A673 (cell line): ENCODE results near the gene TNFAIP3.

ENCODE experiments used
- EZH2 ChIP-seq: fragments of 200-600 bp; sonication (generic); IDR thresholded peaks from 2 replicates; pipeline ENCODE4 v1.6.1; 2017; ENCODE audit warnings: borderline replicate concordance, low read depth, mild to moderate bottlenecking, mixed read lengths, antibody characterized with exemption, low read length; ENCODE audit not compliant: poor library complexity, severe bottlenecking
- TF ChIP-seq, protein P1 (sequence below): fragments of 300-800, 200-600 bp; sonication (generic); conservative IDR thresholded peaks from 2 replicates; pipeline ENCODE4 v1.5.1; 2017; ENCODE audit warnings: low read depth, mild to moderate bottlenecking, antibody characterized with exemption, low read length, moderate library complexity, mixed read lengths

GRCh38 chr6:137829641-137830083 is 37.4 kb upstream of the TNFAIP3 start:
- TF ChIP-seq, protein P1, sequence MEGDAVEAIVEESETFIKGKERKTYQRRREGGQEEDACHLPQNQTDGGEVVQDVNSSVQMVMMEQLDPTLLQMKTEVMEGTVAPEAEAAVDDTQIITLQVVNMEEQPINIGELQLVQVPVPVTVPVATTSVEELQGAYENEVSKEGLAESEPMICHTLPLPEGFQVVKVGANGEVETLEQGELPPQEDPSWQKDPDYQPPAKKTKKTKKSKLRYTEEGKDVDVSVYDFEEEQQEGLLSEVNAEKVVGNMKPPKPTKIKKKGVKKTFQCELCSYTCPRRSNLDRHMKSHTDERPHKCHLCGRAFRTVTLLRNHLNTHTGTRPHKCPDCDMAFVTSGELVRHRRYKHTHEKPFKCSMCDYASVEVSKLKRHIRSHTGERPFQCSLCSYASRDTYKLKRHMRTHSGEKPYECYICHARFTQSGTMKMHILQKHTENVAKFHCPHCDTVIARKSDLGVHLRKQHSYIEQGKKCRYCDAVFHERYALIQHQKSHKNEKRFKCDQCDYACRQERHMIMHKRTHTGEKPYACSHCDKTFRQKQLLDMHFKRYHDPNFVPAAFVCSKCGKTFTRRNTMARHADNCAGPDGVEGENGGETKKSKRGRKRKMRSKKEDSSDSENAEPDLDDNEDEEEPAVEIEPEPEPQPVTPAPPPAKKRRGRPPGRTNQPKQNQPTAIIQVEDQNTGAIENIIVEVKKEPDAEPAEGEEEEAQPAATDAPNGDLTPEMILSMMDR: no peak
- no peak for TF ChIP-seq EZH2
